Measurements from ENCODE around the gene NCF2. TPM values are rescaled to one million over a fixed set of nuclear protein-coding genes. Genes with fewer than 3 reads are reported as not detected.

The NCF2 gene
- total RNA-seq, 4 donors from 2014 or later, result 0.39 to 5.0 (median 3.4) TPM

DNA sequence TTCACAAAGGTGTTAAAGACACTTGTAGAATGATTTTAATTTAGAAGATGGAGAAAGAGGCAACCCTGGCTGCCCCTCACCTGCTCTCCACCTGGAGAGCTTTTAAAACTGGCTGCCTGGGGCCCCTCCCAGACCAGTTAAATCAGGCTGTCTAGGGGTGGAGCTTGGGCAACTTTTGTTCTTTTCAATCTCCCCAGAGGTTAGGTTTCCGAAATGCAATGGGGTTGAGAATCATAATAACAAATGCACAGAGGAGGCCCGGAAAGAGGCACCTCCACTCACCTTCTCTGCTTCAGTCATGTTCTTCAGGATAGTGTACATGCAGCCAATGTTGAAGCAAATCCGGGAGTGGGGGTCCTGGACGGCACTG, 400 bp downstream of the NCF2 start:
- peak overlapping the region in 1 of 4 donors; percentile 21 for H3K4me3 ChIP-seq
- DNase-seq (no peak), ATAC-seq (no peak)
- no peaks in the 10 kb centered on the region for H3K27me3 ChIP-seq
- no peaks in the 10 kb centered on the region for H3K9me3 ChIP-seq
- peak overlapping the region in 1 of 4 donors; percentile 27 for H3K27ac ChIP-seq
- H3K36me3 ChIP-seq, result no peaks in the 10 kb centered on the region
- intact Hi-C loops (cut with DNase I; ENCODE audit: low total_unique reads) (no loop called here), in situ Hi-C loops (cut with MboI; ENCODE audit: low sequenced_read_pairs in 4 of 4) (no loop called here)
- no peaks in the 10 kb centered on the region for H3K4me1 ChIP-seq
- TF ChIP-seq, protein P1, sequence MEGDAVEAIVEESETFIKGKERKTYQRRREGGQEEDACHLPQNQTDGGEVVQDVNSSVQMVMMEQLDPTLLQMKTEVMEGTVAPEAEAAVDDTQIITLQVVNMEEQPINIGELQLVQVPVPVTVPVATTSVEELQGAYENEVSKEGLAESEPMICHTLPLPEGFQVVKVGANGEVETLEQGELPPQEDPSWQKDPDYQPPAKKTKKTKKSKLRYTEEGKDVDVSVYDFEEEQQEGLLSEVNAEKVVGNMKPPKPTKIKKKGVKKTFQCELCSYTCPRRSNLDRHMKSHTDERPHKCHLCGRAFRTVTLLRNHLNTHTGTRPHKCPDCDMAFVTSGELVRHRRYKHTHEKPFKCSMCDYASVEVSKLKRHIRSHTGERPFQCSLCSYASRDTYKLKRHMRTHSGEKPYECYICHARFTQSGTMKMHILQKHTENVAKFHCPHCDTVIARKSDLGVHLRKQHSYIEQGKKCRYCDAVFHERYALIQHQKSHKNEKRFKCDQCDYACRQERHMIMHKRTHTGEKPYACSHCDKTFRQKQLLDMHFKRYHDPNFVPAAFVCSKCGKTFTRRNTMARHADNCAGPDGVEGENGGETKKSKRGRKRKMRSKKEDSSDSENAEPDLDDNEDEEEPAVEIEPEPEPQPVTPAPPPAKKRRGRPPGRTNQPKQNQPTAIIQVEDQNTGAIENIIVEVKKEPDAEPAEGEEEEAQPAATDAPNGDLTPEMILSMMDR (IDR thresholded peaks at IDR 0.05 in 4 of 5, conservative IDR thresholded peaks at IDR 0.05 in 1 of 5), result no peak
- no peak for TF ChIP-seq POLR2A (IDR thresholded peaks at IDR 0.05)

DNA sequence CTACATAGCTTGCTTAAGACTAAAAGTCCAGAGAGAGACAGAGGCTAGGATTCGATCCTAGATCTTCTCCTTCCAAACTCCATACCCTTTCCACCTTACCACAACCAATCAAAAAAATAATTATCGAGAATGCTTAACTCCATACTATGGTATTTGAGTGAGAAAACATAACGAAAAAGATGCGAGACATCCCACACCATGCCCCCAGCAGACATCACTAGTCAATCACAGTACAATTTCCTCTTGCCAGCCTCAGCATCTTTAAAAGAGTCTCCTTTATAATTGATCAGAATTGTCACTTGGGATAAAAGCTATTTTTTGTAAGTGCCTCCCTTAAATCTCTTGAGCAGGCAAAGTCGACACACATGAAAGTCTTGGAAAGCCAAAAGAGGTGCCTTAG, 875 bp downstream of the NCF2 start:
- Histone ChIP-seq H3K4me1 (no peaks in the 10 kb centered on the region), H3K27ac (no peak overlapping the region), H3K36me3 (no peaks in the 10 kb centered on the region), H3K27me3 (no peaks in the 10 kb centered on the region), H3K9me3 (no peaks in the 10 kb centered on the region), H3K4me3 (peak overlapping the region in 1 of 4 donors; percentile 21)
- in situ Hi-C loops (cut with MboI; ENCODE audit: low sequenced_read_pairs in 4 of 4), result no loop called here
- no peak for DNase-seq
- TF ChIP-seq POLR2A (IDR thresholded peaks at IDR 0.05), result no peak
- TF ChIP-seq, protein P1 (IDR thresholded peaks at IDR 0.05 in 4 of 5, conservative IDR thresholded peaks at IDR 0.05 in 1 of 5), result no peak
- intact Hi-C loops (cut with DNase I; ENCODE audit: low total_unique reads), result no loop called here
- no peak for ATAC-seq

DNA sequence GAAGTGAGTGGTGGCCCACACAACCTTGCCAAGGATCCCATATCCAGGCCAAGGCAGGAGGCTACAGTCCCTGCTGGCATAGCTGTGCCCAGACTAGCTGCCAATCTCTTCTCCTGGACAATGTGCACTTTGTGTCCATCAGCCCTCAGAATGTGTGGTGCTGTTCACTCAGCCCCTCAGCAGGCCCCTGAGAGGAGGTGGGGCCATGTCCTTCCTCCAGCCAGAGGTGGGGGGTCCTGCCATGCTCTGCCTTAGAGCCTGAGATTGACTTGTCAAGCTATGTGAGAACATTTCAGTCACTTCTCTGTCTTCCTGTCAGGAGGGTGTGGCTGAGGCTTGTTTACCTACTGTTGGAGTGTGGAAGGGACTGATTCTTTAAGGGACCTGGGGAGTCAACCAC, 1.4 kb downstream of the NCF2 start:
- no peak for ATAC-seq
- in situ Hi-C loops (cut with MboI; ENCODE audit: low sequenced_read_pairs in 4 of 4), result no loop called here
- no peak overlapping the region for H3K27ac ChIP-seq

DNA sequence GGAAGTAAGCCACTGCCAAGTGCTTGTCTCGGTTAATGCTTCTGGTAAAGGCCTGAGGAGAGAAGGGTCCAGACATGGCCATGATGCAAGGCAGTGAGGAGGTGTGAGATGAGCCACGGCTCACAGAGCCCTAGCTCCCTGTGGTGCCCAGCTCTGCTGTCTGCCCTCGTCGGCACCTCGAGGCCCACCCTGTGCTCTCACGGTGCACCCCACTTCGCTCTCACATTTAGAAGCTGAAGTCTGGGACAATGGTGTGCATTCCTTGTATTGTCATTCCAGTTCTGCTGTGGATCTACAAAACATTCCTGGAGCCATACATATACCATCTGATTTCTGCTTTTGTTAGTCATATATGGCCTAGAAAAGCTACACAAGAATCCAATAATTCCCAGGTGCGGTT, 3.3 kb downstream of the NCF2 start:
- H3K4me3 ChIP-seq, result no peak overlapping the region
- intact Hi-C loops (cut with DNase I; ENCODE audit: low total_unique reads), result no loop called here
- no peaks in the 10 kb centered on the region for H3K4me1 ChIP-seq
- DNase-seq (no peak), ATAC-seq (no peak)
- in situ Hi-C loops (cut with MboI; ENCODE audit: low sequenced_read_pairs in 4 of 4), result no loop called here
- H3K36me3 ChIP-seq, result no peaks in the 10 kb centered on the region
- H3K9me3 ChIP-seq, result no peaks in the 10 kb centered on the region
- H3K27me3 ChIP-seq, result no peaks in the 10 kb centered on the region
- H3K27ac ChIP-seq, result no peak overlapping the region
- TF ChIP-seq POLR2A (IDR thresholded peaks at IDR 0.05), result no peak
- TF ChIP-seq, protein P1 (IDR thresholded peaks at IDR 0.05 in 4 of 5, conservative IDR thresholded peaks at IDR 0.05 in 1 of 5), result no peak

More for the DNA sequence above, 1.4 kb downstream of the NCF2 start:
- no peak for DNase-seq
- no peaks in the 10 kb centered on the region for H3K4me1 ChIP-seq
- H3K9me3 ChIP-seq, result no peaks in the 10 kb centered on the region
- H3K4me3 ChIP-seq, result peak overlapping the region in 1 of 4 donors; percentile 21
- no peaks in the 10 kb centered on the region for H3K27me3 ChIP-seq
- intact Hi-C loops (cut with DNase I; ENCODE audit: low total_unique reads), result no loop called here
- no peaks in the 10 kb centered on the region for H3K36me3 ChIP-seq
- TF ChIP-seq POLR2A (IDR thresholded peaks at IDR 0.05), result no peak

DNA sequence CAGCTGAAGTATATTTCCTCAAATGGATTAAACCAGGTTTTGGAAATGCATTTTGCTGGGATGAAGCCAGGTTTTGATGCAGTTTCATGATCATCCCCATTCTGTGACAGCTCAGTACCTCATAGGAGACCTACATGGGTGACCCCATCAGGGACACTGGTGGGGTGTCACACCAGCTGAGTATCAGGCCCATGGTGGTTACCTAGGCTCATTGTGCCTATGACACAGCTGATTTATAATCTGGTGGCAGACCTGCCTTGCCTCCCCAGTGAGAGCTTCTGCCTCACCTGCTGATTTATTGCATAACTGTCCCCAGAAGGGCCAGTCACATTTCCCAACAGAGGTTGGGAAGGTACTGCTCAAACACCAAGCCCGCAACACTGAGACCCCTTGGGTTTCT, 3.8 kb downstream of the NCF2 start:
- DNase-seq (no peak), ATAC-seq (no peak)
- no peak overlapping the region for H3K4me3 ChIP-seq
- in situ Hi-C loops (cut with MboI; ENCODE audit: low sequenced_read_pairs in 4 of 4), result no loop called here
- H3K27me3 ChIP-seq, result no peaks in the 10 kb centered on the region
- no peaks in the 10 kb centered on the region for H3K36me3 ChIP-seq
- no peaks in the 10 kb centered on the region for H3K9me3 ChIP-seq
- TF ChIP-seq, protein P1 (IDR thresholded peaks at IDR 0.05 in 4 of 5, conservative IDR thresholded peaks at IDR 0.05 in 1 of 5), result no peak
- TF ChIP-seq POLR2A (IDR thresholded peaks at IDR 0.05), result no peak
- no peaks in the 10 kb centered on the region for H3K4me1 ChIP-seq
- no peak overlapping the region for H3K27ac ChIP-seq
- intact Hi-C loops (cut with DNase I; ENCODE audit: low total_unique reads), result no loop called here
